ENCODE data around the gene GPR37. TPM values are rescaled to one million over a fixed set of nuclear protein-coding genes. Genes with fewer than 3 reads are reported as not detected.

Gene GPR37
- total and polyA plus RNA-seq, 8 donors: 0.80 to 3.9 (median 1.9) TPM

GRCh38 chr7:124751027-124751426 lies 14.6 kb downstream of the GPR37 start:
- no peak for ATAC-seq
- 84 to 85% methylated on average over 2 of the region's 2 CpGs for WGBS, 2 donors
- intact Hi-C loops (cut with DNase I): no loop called here

DNA sequence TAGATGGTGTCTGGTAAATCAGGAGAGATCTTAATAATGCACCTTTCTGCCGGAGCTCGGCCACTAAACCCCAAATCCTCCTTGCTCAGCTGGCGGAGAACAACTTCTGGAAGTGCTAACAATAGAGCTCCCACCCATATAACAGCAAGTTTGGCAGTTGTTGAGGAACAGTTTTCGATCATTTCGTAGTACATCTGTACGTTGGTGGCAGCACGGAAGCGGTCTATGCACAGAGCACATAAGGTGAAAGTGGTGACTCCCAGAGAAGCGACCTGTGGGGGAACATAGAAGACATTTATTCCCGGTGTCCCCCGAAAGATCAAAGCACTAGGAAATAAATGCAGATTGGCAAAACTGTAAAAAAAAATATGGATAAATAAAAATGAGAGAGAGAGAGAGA lies 18.5 kb downstream of the GPR37 start:
- TF ChIP-seq CTCF (IDR thresholded peaks at IDR 0.05): no peak
- WGBS, 2 donors: 84 to 89% methylated on average over 11 of the region's 11 CpGs
- Histone ChIP-seq H3K27ac (no peak overlapping the region), H3K36me3 (no peaks in the 10 kb centered on the region), H3K27me3 (no peaks in the 10 kb centered on the region), H3K4me1 (no peaks in the 10 kb centered on the region), H3K4me3 (no peak overlapping the region), H3K9me3 (no peaks in the 10 kb centered on the region)
- ATAC-seq: no peak
- no peak for DNase-seq
- intact Hi-C loops (cut with DNase I): no loop called here
- FAIRE-seq: no peak

More at GRCh38 chr7:124751027-124751426, 14.6 kb downstream of the GPR37 start:
- FAIRE-seq (no peak), DNase-seq (no peak)
- Histone ChIP-seq H3K4me1 (no peaks in the 10 kb centered on the region), H3K36me3 (no peaks in the 10 kb centered on the region), H3K27me3 (no peaks in the 10 kb centered on the region), H3K27ac (no peak overlapping the region), H3K4me3 (no peak overlapping the region), H3K9me3 (no peaks in the 10 kb centered on the region)
- TF ChIP-seq CTCF (IDR thresholded peaks at IDR 0.05): no peak

- no peaks in the 10 kb centered on the region for H3K27me3 ChIP-seq
- TF ChIP-seq CTCF (IDR thresholded peaks at IDR 0.05): no peak
- WGBS, 2 donors: 70 to 80% methylated on average over 3 of the region's 3 CpGs
- no peak overlapping the region for H3K27ac ChIP-seq
- no peak overlapping the region for H3K4me3 ChIP-seq
- no peaks in the 10 kb centered on the region for H3K4me1 ChIP-seq
- FAIRE-seq: no peak
- DNase-seq: no peak
- no peaks in the 10 kb centered on the region for H3K9me3 ChIP-seq
- no peaks in the 10 kb centered on the region for H3K36me3 ChIP-seq
- no peak for ATAC-seq
- intact Hi-C loops (cut with DNase I): no loop called here
Measured at GRCh38 chr7:124738639-124739038, 27.0 kb downstream of the GPR37 start.

DNA sequence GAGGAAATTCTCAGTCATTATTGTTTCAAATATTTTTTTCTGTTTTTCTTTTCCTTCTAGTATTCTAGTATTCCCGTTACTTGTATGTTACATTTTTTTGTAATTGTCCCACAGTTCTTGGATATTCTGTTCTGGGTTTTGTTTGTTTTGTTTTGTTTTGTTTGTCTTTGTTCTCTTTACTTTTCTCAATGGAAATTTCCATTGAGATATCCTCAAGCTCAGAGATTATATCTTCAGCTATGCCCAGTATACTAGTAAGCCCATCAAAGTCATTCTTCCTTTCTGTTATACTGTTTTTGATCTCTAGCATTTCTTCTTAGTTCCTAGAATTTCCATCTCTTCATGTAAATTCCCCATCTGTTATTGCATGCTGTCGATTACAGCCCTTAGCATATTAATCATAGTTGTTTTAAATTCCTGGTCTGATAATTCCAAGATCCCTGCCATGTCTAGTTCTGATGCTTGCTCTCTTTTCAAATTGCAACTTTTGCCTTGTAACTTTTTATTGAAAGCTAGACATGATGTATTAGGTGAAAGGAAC lies 27.8 kb downstream of the GPR37 start:
- no peak for FAIRE-seq
- Histone ChIP-seq H3K9me3 (no peaks in the 10 kb centered on the region), H3K27me3 (no peaks in the 10 kb centered on the region)

More for the DNA sequence above, 27.8 kb downstream of the GPR37 start:
- no peaks in the 10 kb centered on the region for H3K36me3 ChIP-seq
- ATAC-seq (no peak), DNase-seq (no peak)
- H3K4me3 ChIP-seq: no peak overlapping the region
- H3K27ac ChIP-seq: no peak overlapping the region
- WGBS, 2 donors: 47 to 59% methylated on average over 2 of the region's 2 CpGs
- no peak for TF ChIP-seq CTCF (IDR thresholded peaks at IDR 0.05)
- intact Hi-C loops (cut with DNase I): no loop called here
- H3K4me1 ChIP-seq: no peaks in the 10 kb centered on the region
